Activated CD4-positive, alpha-beta T cell treated with anti-CD3 and anti-CD28 coated beads, Interleukin-2, amount 50 U/mL, for 1 hour (primary cell): Measurements from ENCODE around the gene MYH11.

Source experiments
- DNase-seq: peaks from one replicate; pipeline ENCODE4 v3.0.0-alpha.2; 2020

Gene MYH11

DNA sequence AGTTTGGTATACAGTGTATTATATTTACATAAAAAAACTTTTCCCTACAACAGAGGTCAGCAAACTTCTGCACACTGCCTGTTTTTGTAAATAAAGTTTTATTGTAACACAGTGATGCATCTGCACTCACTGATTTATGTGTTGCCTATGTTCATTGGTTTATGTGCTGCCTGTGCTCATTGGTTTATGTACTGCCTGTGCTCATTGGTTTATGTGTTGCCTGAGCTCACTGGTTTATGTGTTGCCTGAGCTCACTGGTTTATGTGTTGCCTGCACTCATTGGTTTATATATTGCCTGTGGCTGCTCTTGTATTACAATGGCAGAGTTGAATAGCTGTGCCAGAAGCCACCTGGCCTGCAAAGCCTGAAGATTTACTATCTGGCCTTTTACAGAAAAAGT is 81.6 kb downstream of the MYH11 start:
- DNase-seq = no peak

- DNase-seq = no peak
These were observed 82.9 kb downstream of the MYH11 start for GRCh38 chr16:15773968-15774367.

- DNase-seq = no peak
These were observed 84.1 kb downstream of the MYH11 start for GRCh38 chr16:15772579-15773293.

DNA sequence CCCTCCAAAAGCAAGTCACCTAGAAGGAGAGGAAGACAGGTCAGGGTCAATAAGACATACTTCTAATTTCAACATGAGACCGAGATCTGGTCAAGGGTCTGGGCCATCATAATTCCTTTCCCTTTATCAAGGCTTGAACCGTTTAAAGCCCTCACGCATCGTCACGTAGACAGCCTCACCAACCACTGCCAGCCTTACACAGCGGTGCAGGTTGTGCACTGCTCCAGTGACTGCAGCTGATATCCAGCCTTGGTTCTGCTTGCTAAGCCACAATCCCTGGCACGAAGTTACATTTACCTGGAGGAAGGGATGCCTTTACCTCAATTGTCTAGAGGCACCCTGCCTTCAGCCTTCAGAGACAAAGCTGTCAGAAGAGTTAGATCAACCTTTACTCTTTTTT is 85.1 kb downstream of the MYH11 start:
- no peak for DNase-seq

DNA sequence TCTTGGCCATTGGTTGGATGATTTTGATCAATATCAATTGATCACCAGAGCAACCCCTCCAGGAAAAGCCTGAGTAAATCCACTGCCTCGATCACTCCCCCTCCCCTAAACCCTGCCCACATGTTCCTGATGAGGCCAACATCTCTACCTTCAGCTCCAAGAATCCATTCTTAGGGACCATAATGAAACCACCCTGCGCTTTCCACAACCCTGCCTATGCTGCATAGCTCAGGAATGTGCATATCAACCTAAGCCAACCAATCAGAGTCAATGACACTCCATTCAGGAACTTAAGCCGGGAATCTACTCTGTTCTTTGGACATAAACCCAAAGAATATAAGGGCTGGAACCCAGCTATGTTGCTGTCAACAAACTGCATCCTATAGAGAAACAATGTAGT is 86.3 kb downstream of the MYH11 start:
- DNase-seq = no peak

GRCh38 chr16:15770107-15770506 is 86.7 kb downstream of the MYH11 start:
- no peak for DNase-seq

DNA sequence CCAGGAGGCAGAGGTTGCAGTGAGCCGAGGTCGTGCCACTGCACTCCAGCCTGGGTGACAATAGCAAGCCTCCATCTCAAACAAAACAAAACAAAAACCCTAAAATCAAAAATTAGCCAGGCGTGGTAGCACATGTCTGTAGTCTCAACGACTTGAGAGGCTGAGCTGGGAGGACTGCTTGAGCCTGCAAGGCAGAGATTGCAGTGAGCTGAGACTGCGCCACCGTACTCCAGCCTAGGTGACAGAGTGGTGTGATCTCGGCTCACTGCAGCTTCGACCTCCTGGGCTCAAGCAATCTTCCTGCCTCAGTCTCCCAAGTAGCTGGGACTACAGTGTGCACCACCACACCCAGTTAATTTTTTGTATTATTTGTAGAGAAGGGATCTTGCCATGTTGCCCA is 87.6 kb downstream of the MYH11 start:
- DNase-seq = no peak

GRCh38 chr16:15768201-15768600 is 88.6 kb downstream of the MYH11 start:
- DNase-seq = no peak

GRCh38 chr16:15766918-15767317 is 89.9 kb downstream of the MYH11 start:
- no peak for DNase-seq

DNA sequence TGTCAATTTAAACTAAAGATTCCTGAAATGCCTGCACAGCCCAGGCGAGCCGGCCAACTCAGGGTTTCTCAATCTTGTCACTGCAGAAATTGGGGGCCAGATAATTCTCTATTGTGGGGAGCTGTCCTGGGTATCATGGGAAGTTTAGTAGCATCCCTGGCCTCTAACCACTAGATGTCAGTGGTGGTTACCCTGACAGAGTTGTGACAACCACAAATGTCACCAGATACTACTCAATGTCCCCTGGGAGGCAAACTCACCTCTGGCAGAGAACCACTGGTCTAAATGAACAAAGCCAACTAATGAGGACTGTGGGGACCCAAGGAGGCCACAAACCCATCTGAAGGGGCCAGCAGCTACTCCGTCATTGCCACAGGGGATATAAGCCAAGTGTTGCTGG is 90.9 kb downstream of the MYH11 start:
- no peak for DNase-seq

DNA sequence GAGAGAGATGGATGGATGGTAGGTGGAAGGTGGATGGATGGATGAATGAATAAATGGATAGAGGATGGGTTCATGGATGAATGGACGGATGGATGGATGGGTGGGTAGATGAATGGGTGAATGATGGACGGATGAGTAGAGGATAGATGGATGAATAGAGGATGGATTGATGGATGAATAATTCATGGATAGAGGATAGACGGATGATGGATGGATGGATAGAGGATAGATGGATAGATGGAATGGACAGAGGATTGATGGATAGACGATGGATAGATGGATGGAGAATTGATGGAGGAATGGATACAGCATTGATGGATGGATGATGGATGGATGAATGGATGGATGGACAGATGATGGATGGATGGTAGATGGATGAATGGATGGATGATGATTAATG is 91.7 kb downstream of the MYH11 start:
- DNase-seq = no peak

DNA sequence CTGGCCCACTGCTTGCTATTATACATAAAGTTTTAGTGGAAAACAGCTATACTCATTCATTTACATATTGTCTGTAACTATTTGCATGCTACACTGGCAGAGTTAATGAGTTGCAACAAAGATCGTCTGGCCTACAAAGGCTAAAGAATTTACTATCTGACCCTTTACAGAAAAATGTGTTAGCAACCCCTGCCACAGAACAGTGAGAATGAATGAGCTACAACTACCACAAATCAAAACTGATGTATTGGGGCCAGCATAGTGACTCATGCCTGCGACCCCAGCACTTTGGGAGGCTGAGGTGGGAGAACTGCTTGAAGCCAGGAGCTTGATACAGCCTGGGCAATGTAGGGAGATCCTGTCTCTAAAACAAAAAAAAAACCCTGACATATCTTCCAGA is 92.7 kb downstream of the MYH11 start:
- DNase-seq = no peak

- no peak for DNase-seq
These were observed 96.7 kb downstream of the MYH11 start for GRCh38 chr16:15760129-15760528.

- DNase-seq = no peak
These were observed 97.8 kb downstream of the MYH11 start for GRCh38 chr16:15759070-15759469.

DNA sequence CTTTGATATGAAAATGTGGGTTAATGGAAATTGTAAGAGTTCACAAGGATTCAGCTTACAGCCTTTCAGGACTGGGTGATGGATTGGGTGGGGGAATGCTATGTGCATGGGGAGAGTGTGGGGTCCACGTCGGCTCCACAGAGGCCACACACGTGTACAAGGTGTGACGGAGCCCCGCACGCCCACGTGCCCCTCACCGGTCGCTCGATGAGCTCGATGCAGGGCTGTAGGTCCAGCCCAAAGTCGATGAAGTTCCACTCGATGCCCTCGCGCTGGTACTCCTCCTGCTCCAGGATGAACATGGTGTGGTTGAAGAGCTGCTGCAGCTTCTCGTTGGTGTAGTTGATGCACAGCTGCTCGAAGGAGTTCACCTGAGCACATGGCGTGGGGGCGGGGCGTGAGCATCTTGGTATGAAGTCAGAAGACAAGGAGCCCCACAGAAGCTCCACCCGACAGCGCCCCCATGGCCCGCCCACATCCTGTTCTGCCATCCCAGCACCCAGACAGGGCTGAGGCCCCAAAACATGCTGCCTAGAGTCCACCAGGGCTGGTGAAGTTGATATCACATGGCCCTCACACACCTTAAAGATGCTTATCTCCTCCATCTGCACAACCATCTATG is 99.1 kb downstream of the MYH11 start:
- no peak for DNase-seq

DNA sequence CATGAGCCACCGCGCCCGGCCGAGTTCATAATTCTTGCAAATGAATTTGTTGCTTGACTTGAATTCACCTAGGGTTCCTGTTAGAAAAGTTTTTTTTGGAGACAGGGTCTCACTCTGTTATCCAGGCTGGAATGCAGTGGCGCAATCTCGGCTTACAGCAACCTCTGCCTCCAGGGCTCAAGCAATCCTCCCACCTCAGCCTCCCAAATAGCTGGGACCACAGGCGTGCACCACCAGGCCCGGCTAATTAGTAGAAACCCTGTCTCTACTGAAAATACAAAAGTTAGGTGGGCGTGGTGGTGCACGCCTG is 99.8 kb downstream of the MYH11 start:
- DNase-seq = no peak

- no peak for DNase-seq
These were observed 101.8 kb downstream of the MYH11 start for GRCh38 chr16:15754821-15755534.

DNA sequence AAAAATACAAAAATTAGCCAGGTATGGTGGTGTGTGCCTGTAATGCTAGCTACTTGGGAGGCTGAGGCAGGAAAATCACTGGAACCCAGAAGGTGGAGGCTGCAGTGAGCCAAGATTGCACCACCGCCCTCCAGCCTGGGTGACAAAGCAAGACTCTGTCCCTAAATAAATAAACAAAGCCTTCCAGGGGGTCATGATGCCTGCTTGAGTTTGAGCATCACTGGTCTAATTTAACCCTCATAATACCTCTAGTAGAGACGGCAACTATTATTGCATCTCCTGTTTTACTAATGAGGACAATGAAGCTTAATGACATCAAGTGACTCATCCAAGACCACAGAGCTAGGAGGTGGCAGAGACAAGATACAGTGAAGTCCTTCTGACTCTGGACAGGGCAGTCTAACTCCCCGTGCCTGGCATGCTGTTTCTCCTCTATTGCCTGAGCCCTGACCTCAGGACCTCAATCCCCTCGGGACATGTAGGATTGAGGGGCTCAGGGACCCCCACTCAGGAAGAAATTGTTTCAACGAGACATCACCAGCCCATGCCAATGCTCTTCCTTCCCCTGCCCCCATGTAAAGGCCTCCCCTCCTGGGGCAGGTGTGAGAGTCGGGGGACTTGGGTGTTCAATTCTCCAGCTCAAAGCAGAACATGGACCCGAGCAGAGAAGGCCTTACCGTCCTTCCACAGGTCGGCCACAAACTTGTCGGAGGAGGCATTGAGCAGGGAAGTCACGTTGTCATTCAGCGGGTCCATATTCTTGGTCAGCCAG is 103.9 kb downstream of the MYH11 start:
- DNase-seq = no peak

DNA sequence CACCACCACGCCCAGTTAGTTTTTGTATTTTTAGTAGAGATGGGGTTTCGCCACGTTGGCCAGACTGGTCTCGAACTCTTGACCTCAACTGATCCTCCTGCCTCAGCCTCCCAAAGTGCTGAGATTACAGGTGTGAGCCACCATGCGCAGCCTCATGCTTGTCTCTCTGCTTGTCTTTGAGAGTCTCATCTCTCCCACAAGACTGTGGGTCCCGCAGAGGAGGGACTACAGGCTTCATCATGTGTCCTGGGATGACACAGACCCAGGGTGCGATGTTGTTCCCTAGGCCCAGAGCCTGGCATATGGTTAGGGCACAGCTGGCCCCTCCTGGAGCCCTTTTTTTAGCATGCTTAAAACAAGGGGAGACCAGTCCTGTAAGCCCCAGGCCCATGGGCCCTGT is 104.9 kb downstream of the MYH11 start:
- DNase-seq = no peak

GRCh38 chr16:15749985-15750384 is 106.8 kb downstream of the MYH11 start:
- no peak for DNase-seq

GRCh38 chr16:15749371-15749770 is 107.5 kb downstream of the MYH11 start:
- no peak for DNase-seq

- DNase-seq = no peak
These were observed 108.2 kb downstream of the MYH11 start for GRCh38 chr16:15748654-15749053.

DNA sequence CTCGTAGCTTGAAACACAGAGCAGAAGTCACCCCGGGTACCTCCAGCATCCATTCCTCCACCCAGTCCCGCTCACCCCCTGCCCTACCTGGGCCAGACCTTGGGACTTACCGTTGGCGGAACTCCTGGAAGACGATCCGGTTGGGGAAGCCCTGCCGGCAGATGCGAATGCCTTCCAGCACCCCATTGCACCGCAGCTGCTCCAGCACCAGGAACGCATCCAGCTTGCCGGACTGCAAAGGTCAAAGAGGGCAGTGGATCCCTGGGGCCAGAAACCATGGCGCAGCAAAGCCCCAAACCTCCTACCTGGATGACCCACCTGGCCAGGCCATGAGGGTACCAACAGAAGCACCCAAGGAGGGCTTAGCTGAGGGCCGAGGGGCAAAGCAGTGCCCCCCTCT is 108.9 kb downstream of the MYH11 start:
- DNase-seq = no peak

DNA sequence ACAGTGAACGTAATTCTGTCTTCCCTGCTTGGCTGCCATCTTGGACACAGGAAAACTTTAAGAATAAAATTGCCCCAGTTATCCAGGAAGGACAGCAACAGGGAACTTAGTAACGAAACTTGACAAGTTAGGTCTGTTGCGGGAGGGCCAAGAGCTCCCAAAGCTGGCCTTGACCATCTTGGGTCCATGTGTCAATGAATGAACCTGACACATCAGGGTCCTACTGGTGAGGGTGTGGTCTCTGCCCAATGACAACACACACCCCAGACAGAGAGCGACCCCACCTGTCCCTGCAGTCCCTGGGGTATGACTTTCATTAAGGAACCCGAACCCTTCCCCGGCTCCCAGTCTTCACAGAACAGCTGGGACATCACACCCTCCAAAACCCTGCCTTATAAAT is 110.5 kb downstream of the MYH11 start:
- DNase-seq = no peak
